ENCODE measurements around the gene OSBPL3. TPM values are rescaled to one million over a fixed set of nuclear protein-coding genes. Genes with fewer than 3 reads are reported as not detected.
A peak's percentile ranks its signal among the peaks of the same experiment; 100 is the strongest.
"Not testable (repeated sequence)": the region's sequence is repeated elsewhere in the genome, so short reads cannot be mapped to it uniquely, and the experiment has no call there.

Gene OSBPL3
- total RNA-seq, 2 donors from 2014 or later: 52.9 to 53.0 TPM

DNA sequence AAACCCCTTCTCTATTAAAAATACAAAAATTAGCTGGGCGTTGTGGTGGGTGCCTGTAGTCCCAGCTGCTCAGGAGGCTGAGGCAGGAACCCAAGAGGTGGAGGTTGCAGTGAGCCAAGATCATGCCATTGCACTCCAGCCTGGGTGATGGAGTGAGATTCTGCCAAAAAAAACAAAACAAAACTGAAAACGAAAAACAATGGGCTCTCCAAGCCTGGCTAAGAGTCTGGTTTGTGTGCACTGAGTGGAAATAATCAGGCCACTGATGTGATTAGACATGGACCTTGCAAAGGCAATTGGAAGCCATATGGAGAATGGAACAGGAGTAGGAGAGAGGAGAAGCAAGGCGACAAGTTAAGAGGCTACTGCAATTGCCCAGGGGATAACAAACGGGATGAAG, 162.6 kb downstream of the OSBPL3 start:
- H3K27ac Mint-ChIP-seq: no peak overlapping the region
- DNase-seq (no peak), ATAC-seq (replicated peaks in 1 of 2) (no peak)
- H3K36me3 Mint-ChIP-seq (ENCODE audit: insufficient read depth in 2 of 2): peaks cover 11 to 26% of the 10 kb centered on the region in 2 donors
- peaks cover 25% of the 10 kb centered on the region for H3K4me1 Mint-ChIP-seq (ENCODE audit: low read depth)
- no peaks in the 10 kb centered on the region for H3K27me3 Mint-ChIP-seq (ENCODE audit: low read depth)
- H3K4me3 Mint-ChIP-seq: no peak overlapping the region
- no peaks in the 10 kb centered on the region for H3K9me3 Mint-ChIP-seq

GRCh38 chr7:24816868-24817267, 163.1 kb downstream of the OSBPL3 start:
- H3K4me1 Mint-ChIP-seq (ENCODE audit: low read depth): peaks cover 23% of the 10 kb centered on the region
- H3K9me3 Mint-ChIP-seq: no peaks in the 10 kb centered on the region
- H3K27me3 Mint-ChIP-seq (ENCODE audit: low read depth): no peaks in the 10 kb centered on the region
- peaks cover 11 to 26% of the 10 kb centered on the region in 2 donors for H3K36me3 Mint-ChIP-seq (ENCODE audit: insufficient read depth in 2 of 2)
- H3K4me3 Mint-ChIP-seq: no peak overlapping the region
- DNase-seq: no peak
- H3K27ac Mint-ChIP-seq: peak overlapping the region; percentile 67
- no peak for ATAC-seq (replicated peaks in 1 of 2)

DNA sequence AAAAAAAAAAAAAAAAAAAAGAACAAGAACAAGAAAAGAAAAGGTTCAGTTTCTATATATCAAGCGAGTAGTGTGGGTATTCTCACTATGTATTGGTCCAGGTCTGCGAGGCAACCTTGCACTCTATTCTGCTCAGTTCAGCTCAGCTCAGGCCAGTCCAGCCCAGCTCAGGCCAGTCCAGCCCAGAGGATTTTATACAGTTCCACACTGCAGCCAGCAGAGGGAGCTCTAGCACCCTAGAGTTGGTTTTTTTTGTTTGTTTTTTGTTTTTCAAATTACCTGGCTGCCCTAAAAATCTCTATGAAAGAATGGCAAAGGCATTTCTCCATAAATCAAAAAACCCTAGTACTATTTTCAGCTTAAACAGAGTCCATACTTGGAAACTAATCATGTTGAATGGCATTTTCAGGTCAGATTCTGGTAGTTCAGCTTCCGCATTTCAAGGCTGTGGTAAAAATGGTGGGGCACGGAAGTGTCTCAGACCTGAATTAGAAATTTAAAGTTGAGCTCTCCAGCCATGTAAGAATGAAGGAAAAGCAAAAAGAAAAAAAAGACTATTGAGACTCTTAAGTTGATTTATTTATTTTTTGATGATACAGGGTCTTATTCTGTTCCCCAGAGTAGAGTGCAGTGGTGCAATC, 167.6 kb downstream of the OSBPL3 start:
- peak; percentile 58 to 75 for ATAC-seq (replicated peaks in 1 of 2)
- no peaks in the 10 kb centered on the region for H3K27me3 Mint-ChIP-seq (ENCODE audit: low read depth)
- no peaks in the 10 kb centered on the region for H3K4me1 Mint-ChIP-seq (ENCODE audit: low read depth)
- no peaks in the 10 kb centered on the region for H3K9me3 Mint-ChIP-seq
- H3K27ac Mint-ChIP-seq: no peak overlapping the region
- peak; percentile 30 to 52 for DNase-seq
- no peak overlapping the region for H3K4me3 Mint-ChIP-seq
- peaks cover 4 to 14% of the 10 kb centered on the region in 2 donors for H3K36me3 Mint-ChIP-seq (ENCODE audit: insufficient read depth in 2 of 2)

DNA sequence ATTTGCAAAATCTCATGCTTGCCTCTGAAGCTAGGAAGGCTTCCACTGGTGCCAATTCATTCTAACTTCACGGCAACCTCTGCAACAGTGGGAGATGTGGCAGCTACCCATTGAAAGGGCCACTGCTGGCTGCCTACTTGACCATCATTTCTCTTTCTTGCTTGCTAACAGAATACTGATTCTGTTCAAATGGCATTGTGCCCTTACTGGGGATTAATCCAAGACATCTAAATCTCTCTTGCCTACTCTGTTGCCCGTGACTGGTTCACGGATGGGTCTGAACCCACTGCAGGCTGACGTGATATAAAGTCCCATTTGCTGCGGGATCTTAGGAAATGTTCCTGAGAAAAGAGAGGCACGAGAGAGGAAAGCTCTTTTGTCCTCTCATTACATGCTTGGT, 171.5 kb downstream of the OSBPL3 start:
- no peaks in the 10 kb centered on the region for H3K9me3 Mint-ChIP-seq
- no peak overlapping the region for H3K27ac Mint-ChIP-seq
- ATAC-seq (replicated peaks in 1 of 2) (no peak), DNase-seq (no peak)
- H3K4me1 Mint-ChIP-seq (ENCODE audit: low read depth): no peaks in the 10 kb centered on the region
- H3K27me3 Mint-ChIP-seq (ENCODE audit: low read depth): no peaks in the 10 kb centered on the region
- peaks cover 1 to 9% of the 10 kb centered on the region in 2 donors for H3K36me3 Mint-ChIP-seq (ENCODE audit: insufficient read depth in 2 of 2)
- no peak overlapping the region for H3K4me3 Mint-ChIP-seq

- Mint-ChIP-seq H3K27me3 (ENCODE audit: low read depth) (no peaks in the 10 kb centered on the region), H3K36me3 (ENCODE audit: insufficient read depth in 2 of 2) (peaks cover 11 to 24% of the 10 kb centered on the region in 2 donors), H3K9me3 (peaks cover 0 to 3% of the 10 kb centered on the region in 2 donors), H3K27ac (no peak overlapping the region), H3K4me3 (no peak overlapping the region), H3K4me1 (ENCODE audit: low read depth) (peaks cover 6% of the 10 kb centered on the region)
- no peak for ATAC-seq (replicated peaks in 1 of 2)
- no peak for DNase-seq
These were observed 177.7 kb downstream of the OSBPL3 start for GRCh38 chr7:24802300-24802699.

- no peaks in the 10 kb centered on the region for H3K27me3 Mint-ChIP-seq (ENCODE audit: low read depth)
- H3K36me3 Mint-ChIP-seq (ENCODE audit: insufficient read depth in 2 of 2): peaks cover 11 to 26% of the 10 kb centered on the region in 2 donors
- H3K27ac Mint-ChIP-seq: no peak overlapping the region
- H3K4me1 Mint-ChIP-seq (ENCODE audit: low read depth): peaks cover 6% of the 10 kb centered on the region
- H3K4me3 Mint-ChIP-seq: no peak overlapping the region
- H3K9me3 Mint-ChIP-seq: peaks cover 0 to 3% of the 10 kb centered on the region in 2 donors
- ATAC-seq (replicated peaks in 1 of 2) (no peak), DNase-seq (no peak)
These were observed 178.1 kb downstream of the OSBPL3 start for GRCh38 chr7:24801883-24802282.

- Mint-ChIP-seq H3K36me3 (ENCODE audit: insufficient read depth in 2 of 2) (peaks cover 11 to 27% of the 10 kb centered on the region in 2 donors), H3K4me3 (peak overlapping the region in 1 of 2 donors; percentile 55), H3K27ac (peak overlapping the region; percentile 79), H3K9me3 (peaks cover 0 to 3% of the 10 kb centered on the region in 2 donors), H3K4me1 (ENCODE audit: low read depth) (peaks cover 6% of the 10 kb centered on the region), H3K27me3 (ENCODE audit: low read depth) (no peaks in the 10 kb centered on the region)
- peak; percentile 80 to 99 for ATAC-seq (replicated peaks in 1 of 2)
- DNase-seq: peak; percentile 13 to 20
These were observed 179.3 kb downstream of the OSBPL3 start for GRCh38 chr7:24800667-24801066.

GRCh38 chr7:24800073-24800472, 179.9 kb downstream of the OSBPL3 start:
- no peak for ATAC-seq (replicated peaks in 1 of 2)
- no peak overlapping the region for H3K27ac Mint-ChIP-seq
- no peak overlapping the region for H3K4me3 Mint-ChIP-seq
- H3K4me1 Mint-ChIP-seq (ENCODE audit: low read depth): peaks cover 8% of the 10 kb centered on the region
- peaks cover 11 to 27% of the 10 kb centered on the region in 2 donors for H3K36me3 Mint-ChIP-seq (ENCODE audit: insufficient read depth in 2 of 2)
- DNase-seq: no peak
- H3K27me3 Mint-ChIP-seq (ENCODE audit: low read depth): no peaks in the 10 kb centered on the region
- peaks cover 0 to 3% of the 10 kb centered on the region in 2 donors for H3K9me3 Mint-ChIP-seq

DNA sequence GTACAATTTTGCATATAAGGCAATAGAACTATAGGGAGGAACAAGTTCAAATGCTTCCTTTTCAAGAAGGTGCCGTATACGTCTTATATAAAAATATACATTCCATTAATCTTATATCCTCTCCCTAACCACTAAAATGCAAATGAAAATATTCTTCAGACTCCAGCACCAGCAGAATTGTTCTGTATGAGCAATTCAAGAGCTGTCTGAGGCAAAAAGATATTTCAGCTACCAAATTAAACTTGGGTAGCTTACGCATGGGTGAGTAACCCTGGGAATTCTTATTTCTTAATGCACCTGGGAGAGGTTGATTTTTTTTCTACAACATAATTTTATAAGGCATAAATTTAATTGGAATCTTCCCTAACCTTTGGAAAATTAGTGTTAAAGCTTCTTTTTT, 180.5 kb downstream of the OSBPL3 start:
- H3K4me1 Mint-ChIP-seq (ENCODE audit: low read depth): peaks cover 14% of the 10 kb centered on the region
- H3K4me3 Mint-ChIP-seq: no peak overlapping the region
- H3K9me3 Mint-ChIP-seq: peaks cover 0 to 3% of the 10 kb centered on the region in 2 donors
- ATAC-seq (replicated peaks in 1 of 2): no peak
- no peak overlapping the region for H3K27ac Mint-ChIP-seq
- no peak for DNase-seq
- H3K27me3 Mint-ChIP-seq (ENCODE audit: low read depth): no peaks in the 10 kb centered on the region
- peaks cover 11 to 23% of the 10 kb centered on the region in 2 donors for H3K36me3 Mint-ChIP-seq (ENCODE audit: insufficient read depth in 2 of 2)

DNA sequence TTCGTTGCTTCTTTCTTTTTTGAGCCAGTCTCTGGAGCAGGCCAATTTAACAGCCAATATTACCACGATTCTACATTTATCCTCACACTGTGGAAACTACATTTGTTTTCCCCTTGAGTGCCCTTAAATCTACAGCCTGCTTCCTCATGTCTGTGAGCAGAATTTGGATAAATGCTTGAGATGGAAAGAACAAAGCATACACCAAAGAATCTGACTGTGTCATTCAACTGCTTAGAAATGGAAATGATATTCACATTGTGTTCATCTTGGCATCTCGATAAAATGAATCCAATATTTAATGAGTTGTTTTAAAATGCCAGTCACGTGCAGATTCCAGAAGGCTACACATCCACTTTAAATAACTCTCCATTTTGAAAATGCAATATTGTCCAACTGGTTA, 181.7 kb downstream of the OSBPL3 start:
- ATAC-seq (replicated peaks in 1 of 2): no peak

GRCh38 chr7:24797270-24797669, 182.7 kb downstream of the OSBPL3 start:
- Mint-ChIP-seq H3K9me3 (peaks cover 0 to 3% of the 10 kb centered on the region in 2 donors), H3K4me3 (no peak overlapping the region), H3K27ac (no peak overlapping the region), H3K4me1 (ENCODE audit: low read depth) (peaks cover 22% of the 10 kb centered on the region), H3K27me3 (ENCODE audit: low read depth) (no peaks in the 10 kb centered on the region), H3K36me3 (ENCODE audit: insufficient read depth in 2 of 2) (peaks cover 9 to 13% of the 10 kb centered on the region in 2 donors)
- DNase-seq (no peak), ATAC-seq (replicated peaks in 1 of 2) (no peak)

More for the DNA sequence above, 181.7 kb downstream of the OSBPL3 start:
- H3K36me3 Mint-ChIP-seq (ENCODE audit: insufficient read depth in 2 of 2): peaks cover 11 to 19% of the 10 kb centered on the region in 2 donors
- H3K27me3 Mint-ChIP-seq (ENCODE audit: low read depth): no peaks in the 10 kb centered on the region
- no peak for DNase-seq
- peaks cover 22% of the 10 kb centered on the region for H3K4me1 Mint-ChIP-seq (ENCODE audit: low read depth)
- H3K27ac Mint-ChIP-seq: no peak overlapping the region
- peaks cover 0 to 3% of the 10 kb centered on the region in 2 donors for H3K9me3 Mint-ChIP-seq
- no peak overlapping the region for H3K4me3 Mint-ChIP-seq

GRCh38 chr7:24795407-24795767, 184.6 kb downstream of the OSBPL3 start:
- no peaks in the 10 kb centered on the region for H3K27me3 Mint-ChIP-seq (ENCODE audit: low read depth)
- no peak for ATAC-seq (replicated peaks in 1 of 2)

GRCh38 chr7:24794751-24795406, 185.1 kb downstream of the OSBPL3 start:
- H3K27me3 Mint-ChIP-seq (ENCODE audit: low read depth); H3K36me3 Mint-ChIP-seq (ENCODE audit: insufficient read depth in 2 of 2); H3K9me3 Mint-ChIP-seq: not testable (repeated sequence)
- ATAC-seq (replicated peaks in 1 of 2) (peak in 1 of 2 donors; percentile 35), DNase-seq (peak in 1 of 2 donors; percentile 19)
- peaks cover 16% of the 10 kb centered on the region for H3K4me1 Mint-ChIP-seq (ENCODE audit: low read depth)
- peak overlapping the region; percentile 9 for H3K27ac Mint-ChIP-seq
- H3K4me3 Mint-ChIP-seq: peak overlapping the region in 1 of 2 donors; percentile 43

More at GRCh38 chr7:24795407-24795767, 184.6 kb downstream of the OSBPL3 start:
- DNase-seq: no peak
- H3K27ac Mint-ChIP-seq: no peak overlapping the region
- H3K4me3 Mint-ChIP-seq: no peak overlapping the region
- no peaks in the 10 kb centered on the region for H3K9me3 Mint-ChIP-seq
- peaks cover 17% of the 10 kb centered on the region for H3K4me1 Mint-ChIP-seq (ENCODE audit: low read depth)
- H3K36me3 Mint-ChIP-seq (ENCODE audit: insufficient read depth in 2 of 2): peaks cover under 1 to 5% of the 10 kb centered on the region in 2 donors
